RWPE1 (cell line): ENCODE measurements around the gene SDCBP2.

ENCODE experiments used
- CTCF ChIA-PET: fragments of 350-600 bp; sonication (Branson Sonifier 250); formaldehyde crosslinking; extraction: SDS; loops from one replicate; lab custom pipeline; 2021; lab: Yijun Ruan, JAX
- POLR2A ChIA-PET: fragments of 400-600 bp; formaldehyde crosslinking; extraction: SDS; loops from one replicate; lab custom pipeline; 2020; ENCODE audit warnings: antibody characterized with exemption; ENCODE audit not compliant: low non-redundant PET; lab: Yijun Ruan, JAX
- DNase-seq: peaks from one replicate; pipeline ENCODE4 v3.0.0; 2012; ENCODE audit warnings: low spot score
- H3K27ac ChIP-seq: fragments of 450-650 bp; 2 replicates; pipeline ENCODE4 v1.5.1; 2017
- CTCF ChIP-seq: fragments of 450-650 bp; conservative IDR thresholded peaks from 2 replicates; pipeline ENCODE4 v1.5.1; 2017; ENCODE audit warnings: low read depth, mild to moderate bottlenecking

SDCBP2 gene

GRCh38 chr20:1274485-1275311, 54.2 kb downstream of the SDCBP2 start:
- CTCF ChIA-PET = no interaction called here
- POLR2A ChIA-PET = no interaction called here
- no peak for DNase-seq
- TF ChIP-seq CTCF = no peak
- H3K27ac ChIP-seq = no peak overlapping the region

GRCh38 chr20:1273366-1273765, 55.6 kb downstream of the SDCBP2 start:
- no peak overlapping the region for H3K27ac ChIP-seq
- DNase-seq = no peak
- ChIA-PET POLR2A (no interaction called here), CTCF (interaction anchor here (0.7 kb wide), 1 partner anchor 31 kb away, joined by 3 read pairs; no protein-coding TSS in a partner anchor)
- TF ChIP-seq CTCF = no peak

- ChIA-PET POLR2A (no interaction called here), CTCF (interaction anchor here (0.7 kb wide), 1 partner anchor 61 kb away, joined by 4 read pairs; no protein-coding TSS in a partner anchor)
- DNase-seq = no peak
- H3K27ac ChIP-seq = no peak overlapping the region
- TF ChIP-seq CTCF = no peak
Measured at GRCh38 chr20:1272368-1273100, 56.4 kb downstream of the SDCBP2 start.

GRCh38 chr20:1269850-1270249, 59.1 kb downstream of the SDCBP2 start:
- no peak overlapping the region for H3K27ac ChIP-seq
- ChIA-PET POLR2A (no interaction called here), CTCF (interaction anchor here (0.5 kb wide), 1 partner anchor 238 kb away, joined by 3 read pairs; no protein-coding TSS in a partner anchor)
- TF ChIP-seq CTCF = no peak
- DNase-seq = no peak

- TF ChIP-seq CTCF = no peak
- POLR2A ChIA-PET = no interaction called here
- CTCF ChIA-PET = no interaction called here
- H3K27ac ChIP-seq = no peak overlapping the region
- DNase-seq = no peak
Measured at GRCh38 chr20:1269235-1269634, 59.7 kb downstream of the SDCBP2 start.

GRCh38 chr20:1267809-1268374, 61.0 kb downstream of the SDCBP2 start:
- CTCF ChIA-PET = no interaction called here
- no peak overlapping the region for H3K27ac ChIP-seq
- TF ChIP-seq CTCF = no peak
- POLR2A ChIA-PET = no interaction called here
- no peak for DNase-seq
